ENCODE results near the gene ARHGAP9.

Gene ARHGAP9

DNA sequence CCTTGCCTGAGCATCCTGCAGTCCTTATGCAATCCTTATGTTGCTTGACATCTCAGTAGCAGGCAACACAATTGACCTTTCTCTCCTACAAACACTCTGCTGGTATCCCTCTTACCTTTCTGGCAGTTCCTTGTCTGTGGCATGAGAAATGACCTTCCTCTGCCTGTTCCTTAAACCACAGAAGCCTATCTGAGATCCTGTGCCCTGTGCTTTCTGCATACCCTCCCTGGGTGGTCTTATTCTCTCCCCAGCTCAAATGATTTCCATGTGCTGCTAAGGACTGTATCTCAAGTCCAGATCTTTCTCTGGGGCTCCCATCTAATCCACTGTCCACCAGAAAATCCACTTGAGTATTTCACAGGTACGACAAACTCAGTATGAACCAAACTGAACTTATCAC, 2.0 kb upstream of the ARHGAP9 start:
- no peak for DNase-seq (ENCODE audit: low read depth)
- no peak overlapping the region for H3K4me3 ChIP-seq (ENCODE audit: control insufficient read depth, low read depth, low read length)
- TF ChIP-seq, protein P1, sequence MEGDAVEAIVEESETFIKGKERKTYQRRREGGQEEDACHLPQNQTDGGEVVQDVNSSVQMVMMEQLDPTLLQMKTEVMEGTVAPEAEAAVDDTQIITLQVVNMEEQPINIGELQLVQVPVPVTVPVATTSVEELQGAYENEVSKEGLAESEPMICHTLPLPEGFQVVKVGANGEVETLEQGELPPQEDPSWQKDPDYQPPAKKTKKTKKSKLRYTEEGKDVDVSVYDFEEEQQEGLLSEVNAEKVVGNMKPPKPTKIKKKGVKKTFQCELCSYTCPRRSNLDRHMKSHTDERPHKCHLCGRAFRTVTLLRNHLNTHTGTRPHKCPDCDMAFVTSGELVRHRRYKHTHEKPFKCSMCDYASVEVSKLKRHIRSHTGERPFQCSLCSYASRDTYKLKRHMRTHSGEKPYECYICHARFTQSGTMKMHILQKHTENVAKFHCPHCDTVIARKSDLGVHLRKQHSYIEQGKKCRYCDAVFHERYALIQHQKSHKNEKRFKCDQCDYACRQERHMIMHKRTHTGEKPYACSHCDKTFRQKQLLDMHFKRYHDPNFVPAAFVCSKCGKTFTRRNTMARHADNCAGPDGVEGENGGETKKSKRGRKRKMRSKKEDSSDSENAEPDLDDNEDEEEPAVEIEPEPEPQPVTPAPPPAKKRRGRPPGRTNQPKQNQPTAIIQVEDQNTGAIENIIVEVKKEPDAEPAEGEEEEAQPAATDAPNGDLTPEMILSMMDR (IDR thresholded peaks at IDR 0.05; ENCODE audit: control insufficient read depth, insufficient read depth, low read depth, low read length, missing control alignments): no peak

DNA sequence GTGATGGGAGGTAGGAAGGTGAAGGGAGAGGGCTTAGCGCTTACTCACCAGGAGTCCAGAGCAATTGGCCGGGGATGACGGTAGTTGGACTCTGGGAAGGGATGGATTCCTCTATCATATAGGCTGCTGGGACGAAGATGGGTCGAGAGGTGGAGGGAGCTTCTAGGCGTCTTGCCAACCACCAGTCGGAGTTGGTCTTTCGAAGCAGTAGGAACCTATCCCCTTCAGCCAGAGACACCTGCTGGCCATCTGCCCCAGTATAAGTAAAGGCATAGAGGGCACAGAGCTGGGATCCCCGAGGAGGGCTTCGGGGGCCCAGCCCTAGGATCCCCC, 657 bp downstream of the ARHGAP9 start:
- no peak overlapping the region for H3K4me3 ChIP-seq (ENCODE audit: control insufficient read depth, low read depth, low read length)
- no peak for DNase-seq (ENCODE audit: low read depth)
- TF ChIP-seq, protein P1 (IDR thresholded peaks at IDR 0.05; ENCODE audit: control insufficient read depth, insufficient read depth, low read depth, low read length, missing control alignments): no peak

DNA sequence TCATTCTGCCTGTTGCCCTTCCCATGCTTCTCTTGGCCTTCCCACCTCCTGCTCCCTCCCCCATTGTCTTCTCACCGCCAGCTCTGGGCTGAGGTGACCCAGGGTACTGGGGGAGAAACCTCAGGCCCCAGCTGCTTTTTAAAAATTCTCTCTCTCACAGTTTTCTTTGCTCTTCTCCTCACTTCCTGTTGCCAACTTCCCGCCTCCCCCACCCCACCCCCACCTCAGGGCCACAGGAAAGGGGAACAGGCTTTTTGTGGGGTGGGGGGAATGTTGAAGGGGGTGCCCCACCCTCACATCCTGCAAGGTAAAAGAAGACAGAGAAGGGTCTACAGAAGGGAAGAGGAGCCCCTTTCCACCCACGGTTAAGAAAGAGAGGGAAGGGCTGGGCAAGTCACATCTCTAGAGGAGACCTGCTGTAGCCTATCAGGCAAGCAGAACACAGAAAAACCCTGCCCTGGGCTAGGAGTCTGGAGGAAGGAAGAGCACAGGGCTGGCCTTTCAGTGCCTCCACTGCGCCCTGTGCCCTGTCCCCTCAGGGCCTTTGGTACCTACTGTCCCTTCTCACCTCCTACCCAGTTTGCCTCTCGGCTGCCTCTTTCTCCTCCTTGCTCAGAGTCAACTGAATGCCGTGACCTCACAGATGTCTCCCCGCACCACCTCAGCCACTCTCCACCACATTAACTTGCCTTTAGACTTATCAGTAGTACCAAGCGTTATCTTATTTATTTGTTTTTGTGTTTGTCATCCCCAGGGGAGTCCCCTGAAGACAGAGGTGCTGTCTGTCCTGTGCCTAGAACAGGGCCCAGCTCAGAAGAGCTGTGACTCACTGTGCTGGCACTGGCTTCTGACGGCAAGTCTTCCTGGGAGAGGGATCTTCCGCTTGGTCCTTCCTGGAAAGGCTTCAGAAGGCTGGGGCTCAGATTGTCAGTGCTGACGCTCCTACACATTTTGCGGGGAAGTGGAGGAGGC, 1.7 kb downstream of the ARHGAP9 start:
- DNase-seq (ENCODE audit: low read depth): no peak
- H3K4me3 ChIP-seq (ENCODE audit: control insufficient read depth, low read depth, low read length): no peak overlapping the region
- TF ChIP-seq, protein P1 (IDR thresholded peaks at IDR 0.05; ENCODE audit: control insufficient read depth, insufficient read depth, low read depth, low read length, missing control alignments): no peak

DNA sequence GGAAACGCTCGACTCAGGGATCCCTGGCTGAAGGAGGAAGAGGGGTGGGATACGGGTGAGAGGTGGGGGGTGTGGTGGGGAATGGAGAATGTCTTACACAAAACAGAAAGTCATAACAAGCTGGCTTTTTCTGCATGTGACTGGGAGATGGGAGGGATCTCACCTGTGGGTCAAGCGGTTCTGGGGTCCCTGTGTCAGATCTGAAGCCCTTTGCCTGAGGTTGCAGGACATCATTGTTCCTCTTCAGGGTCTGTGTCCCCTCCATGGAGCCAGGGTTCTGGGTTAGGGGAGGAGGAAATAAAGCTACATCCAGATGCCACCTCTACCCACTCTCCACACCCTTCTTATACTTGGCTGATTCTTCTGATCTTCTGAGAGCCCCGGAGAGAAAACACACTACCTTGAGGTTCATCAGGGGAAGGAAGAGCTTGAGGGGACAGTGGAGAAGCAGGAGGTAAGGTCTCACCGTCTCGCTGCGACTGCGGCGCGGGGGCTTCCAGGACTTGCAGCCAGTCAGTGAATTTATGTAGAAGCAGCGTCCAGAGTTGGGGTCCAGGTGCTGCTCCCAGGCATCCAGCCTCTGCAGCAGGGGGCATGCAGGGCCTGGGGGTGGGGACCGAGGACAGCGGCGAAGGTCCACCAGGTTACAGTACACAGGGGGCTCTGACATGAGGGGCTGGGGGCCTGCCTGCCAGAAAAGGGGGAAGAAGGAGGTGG, 2.5 kb downstream of the ARHGAP9 start:
- TF ChIP-seq, protein P1 (IDR thresholded peaks at IDR 0.05; ENCODE audit: control insufficient read depth, insufficient read depth, low read depth, low read length, missing control alignments): no peak
- no peak overlapping the region for H3K4me3 ChIP-seq (ENCODE audit: control insufficient read depth, low read depth, low read length)
- DNase-seq (ENCODE audit: low read depth): no peak

DNA sequence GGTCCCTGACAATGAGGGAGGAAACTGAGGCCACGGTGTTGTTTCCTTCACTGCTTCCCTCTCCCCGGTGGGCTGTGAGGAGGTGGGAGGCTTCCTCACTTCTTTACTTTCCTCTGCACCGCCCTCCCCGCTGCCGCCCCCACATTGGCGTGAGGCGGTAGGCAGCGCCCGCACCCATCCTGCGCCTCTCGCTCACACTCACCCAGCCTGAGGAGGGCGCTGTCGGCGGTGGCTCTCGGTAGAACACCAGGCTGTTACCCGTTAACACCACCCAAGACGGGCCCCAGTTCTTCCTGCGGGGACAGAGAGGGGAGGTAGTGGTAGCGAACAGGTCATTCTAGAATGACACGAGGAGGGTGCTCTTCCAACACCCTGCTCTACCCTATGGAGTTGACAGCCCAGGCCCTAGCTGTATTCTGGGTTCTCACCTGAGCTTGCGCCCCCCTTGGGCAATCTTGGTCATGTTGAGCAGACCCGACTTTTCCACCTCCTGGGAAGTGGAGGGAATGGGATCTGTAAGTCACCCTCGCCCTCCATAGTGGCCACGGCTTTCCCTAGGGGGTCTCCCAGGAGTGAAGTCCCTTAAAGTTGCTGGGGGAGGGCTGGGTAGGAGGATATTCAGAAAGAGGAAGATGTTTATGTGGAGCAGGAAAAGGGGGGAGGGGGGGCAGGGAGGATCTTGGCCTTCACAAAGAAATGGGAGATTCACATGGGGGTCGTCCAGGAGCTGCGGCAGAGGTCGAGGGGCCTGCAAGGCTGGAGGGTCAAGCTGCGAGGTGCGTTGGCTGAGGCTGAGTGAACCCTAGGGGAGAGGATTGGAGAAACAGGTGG, 3.3 kb downstream of the ARHGAP9 start:
- TF ChIP-seq, protein P1 (IDR thresholded peaks at IDR 0.05; ENCODE audit: control insufficient read depth, insufficient read depth, low read depth, low read length, missing control alignments): peak; percentile 23
- DNase-seq (ENCODE audit: low read depth): no peak
- no peak overlapping the region; the same call in 1 of the 2 replicates for H3K4me3 ChIP-seq (ENCODE audit: control insufficient read depth, low read depth, low read length)
